ENCODE results near the gene CNTN6.

Gene CNTN6

GRCh38 chr3:1406250-1406649 lies 313.4 kb downstream of the CNTN6 start:
- DNase-seq (ENCODE audit: low read depth in 2 of 2) = no peak

DNA sequence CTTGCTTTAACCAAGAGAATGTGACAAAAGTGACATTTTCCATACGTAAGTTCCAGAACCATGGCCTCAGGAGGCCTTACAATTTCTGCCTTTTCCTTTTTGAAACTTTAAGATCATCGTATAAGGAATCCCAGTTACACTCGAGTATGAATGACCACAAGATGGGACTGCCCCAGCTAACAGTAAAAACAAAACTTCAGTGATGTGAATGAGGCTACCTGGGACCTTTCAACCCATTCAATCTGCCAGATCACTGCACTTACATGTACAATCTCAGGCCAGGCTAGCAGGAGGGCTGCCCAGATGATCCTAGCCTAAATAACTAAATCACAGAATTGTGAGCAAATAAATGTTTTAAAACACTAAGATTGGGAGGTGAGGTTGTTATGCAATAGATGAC lies 328.8 kb downstream of the CNTN6 start:
- DNase-seq (ENCODE audit: low read depth in 2 of 2) = no peak

DNA sequence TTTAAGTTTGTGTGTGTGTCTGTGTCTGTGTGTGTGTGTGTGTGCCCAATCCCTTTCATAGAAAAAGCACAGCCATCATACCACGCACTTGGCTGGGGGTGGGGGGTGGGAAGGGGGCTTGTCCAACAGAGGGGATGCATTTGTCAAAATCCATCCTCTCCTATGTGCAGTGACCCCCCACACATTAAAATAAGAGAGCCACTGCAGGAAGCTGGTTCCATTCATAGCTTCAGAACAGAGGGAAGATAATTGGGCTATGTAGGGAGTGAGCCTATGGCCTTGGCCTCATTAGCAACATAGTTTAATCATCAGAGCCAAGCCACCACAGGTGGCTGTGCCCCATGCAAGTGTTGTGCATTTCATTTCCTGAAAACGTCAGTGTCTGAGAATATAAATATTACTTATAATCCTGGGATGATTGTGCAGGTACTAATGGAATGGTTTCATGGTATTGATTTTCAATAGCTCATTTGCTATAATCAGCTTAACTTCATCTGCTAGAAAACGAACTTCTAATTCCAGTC lies 330.8 kb downstream of the CNTN6 start:
- DNase-seq (ENCODE audit: low read depth in 2 of 2) = no peak

DNA sequence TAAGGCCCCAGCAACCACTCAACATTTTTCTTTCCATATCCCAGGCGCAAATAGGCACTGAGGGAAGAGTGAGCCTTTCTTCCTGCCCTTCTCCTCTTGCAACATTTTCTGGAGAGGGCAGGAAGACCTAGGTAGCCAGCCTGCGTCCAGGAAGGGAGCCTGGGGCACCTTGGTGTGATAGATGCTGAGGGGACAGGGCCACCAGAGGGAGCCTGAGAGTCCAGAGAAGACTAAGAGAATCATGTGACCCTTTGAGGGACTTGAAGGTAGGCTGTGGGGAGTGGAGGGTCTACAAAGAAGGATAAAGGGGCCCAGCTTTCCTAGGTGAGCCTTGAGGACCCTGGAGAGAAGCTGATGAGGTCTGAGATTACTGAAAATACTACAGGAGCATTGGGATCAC lies 346.6 kb downstream of the CNTN6 start:
- no peak for DNase-seq (ENCODE audit: low read depth in 2 of 2)

DNA sequence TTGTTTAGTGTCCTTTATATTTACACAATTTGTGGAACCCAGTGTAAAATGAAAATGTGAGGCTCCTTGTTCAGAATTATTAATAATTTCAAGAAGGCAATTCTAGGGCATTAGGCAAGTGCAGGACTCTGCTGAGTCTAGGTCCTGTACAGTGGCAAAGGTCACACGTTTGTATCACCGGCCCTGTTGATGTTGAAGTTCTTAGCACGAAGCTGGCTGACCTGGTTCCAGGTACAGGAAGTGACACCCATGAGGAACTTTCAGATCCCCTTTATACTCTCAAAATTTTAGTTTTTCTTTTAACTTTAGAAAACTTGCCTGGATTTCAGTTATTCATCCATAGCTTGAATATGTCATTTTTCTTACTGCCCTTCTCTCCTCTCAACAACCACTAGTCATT lies 349.4 kb downstream of the CNTN6 start:
- no peak for DNase-seq (ENCODE audit: low read depth in 2 of 2)

GRCh38 chr3:1444195-1444594 lies 351.4 kb downstream of the CNTN6 start:
- no peak for DNase-seq (ENCODE audit: low read depth in 2 of 2)

GRCh38 chr3:1446531-1446930 lies 353.7 kb downstream of the CNTN6 start:
- no peak for DNase-seq (ENCODE audit: low read depth in 2 of 2)

DNA sequence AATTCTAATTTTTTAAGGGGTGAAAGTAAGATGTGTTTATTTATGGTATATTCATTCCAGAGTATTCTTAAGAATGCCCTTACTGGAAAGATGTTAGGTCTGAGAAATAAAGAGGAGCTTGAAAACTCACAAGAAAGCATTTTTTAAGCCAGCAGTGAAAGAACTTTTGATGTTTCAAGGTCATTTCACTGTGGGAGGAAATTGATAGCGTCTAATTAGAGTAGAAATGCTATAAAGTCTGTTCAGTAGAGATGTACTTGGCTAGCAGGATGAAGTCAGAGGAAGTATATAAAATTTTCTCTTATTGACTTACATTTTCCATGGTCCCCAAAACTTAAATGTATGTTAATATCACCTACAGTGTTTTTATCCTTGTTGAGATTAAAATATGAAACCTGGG lies 354.6 kb downstream of the CNTN6 start:
- no peak for DNase-seq (ENCODE audit: low read depth in 2 of 2)

- no peak for DNase-seq (ENCODE audit: low read depth in 2 of 2)
Measured at GRCh38 chr3:1448443-1448842, 355.6 kb downstream of the CNTN6 start.

All from stimulated activated CD8-positive, alpha-beta memory T cell treated with anti-CD3 and anti-CD28 coated beads, Interleukin-15, amount 100 ng/mL, for 4 hours (primary cell).